GM19240 (cell line): Measurements from ENCODE around the gene SEMG1.

Experiments used
- DNase-seq: peaks from one replicate; pipeline ENCODE4 v3.0.0; 2011; ENCODE audit warnings: low spot score; ENCODE audit not compliant: insufficient read length

SEMG1 gene

DNA sequence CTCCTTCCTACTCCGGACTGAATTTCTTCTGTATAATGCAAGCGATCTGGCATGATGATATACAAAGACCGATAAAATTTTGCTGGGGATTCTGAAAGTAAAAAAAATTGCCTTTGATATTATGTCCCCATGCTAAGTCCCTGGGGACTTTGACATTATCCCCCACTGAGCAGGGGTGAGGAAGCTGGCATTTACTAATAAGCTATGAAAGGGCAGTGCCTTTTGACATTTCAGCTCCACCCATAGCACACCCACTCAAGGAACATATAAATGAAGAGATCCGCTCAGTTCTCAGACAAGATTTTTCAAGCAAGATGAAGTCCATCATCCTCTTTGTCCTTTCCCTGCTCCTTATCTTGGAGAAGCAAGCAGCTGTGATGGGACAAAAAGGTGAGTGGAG lies 14.2 kb downstream of the SEMG1 start, which contains the start of gene SEMG2:
SEMG2 (plus strand) TSS at position 298 of the 400 bp plus-strand sequence; CDS start at position 315, 17 bp downstream.
- DNase-seq, result no peak

DNA sequence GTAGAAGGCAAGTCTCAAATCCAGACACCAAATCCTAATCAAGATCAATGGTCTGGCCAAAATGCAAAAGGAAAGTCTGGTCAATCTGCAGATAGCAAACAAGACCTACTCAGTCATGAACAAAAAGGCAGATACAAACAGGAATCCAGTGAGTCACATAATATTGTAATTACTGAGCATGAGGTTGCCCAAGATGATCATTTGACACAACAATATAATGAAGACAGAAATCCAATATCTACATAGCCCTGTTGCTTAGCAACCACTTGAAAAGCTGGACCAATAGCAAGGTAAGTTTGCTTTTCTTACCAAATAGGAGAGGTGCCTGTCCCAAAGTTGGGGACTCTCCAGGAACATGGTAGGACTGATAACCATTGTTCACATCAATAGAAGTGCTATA lies 16.3 kb downstream of the SEMG1 start:
- no peak for DNase-seq

DNA sequence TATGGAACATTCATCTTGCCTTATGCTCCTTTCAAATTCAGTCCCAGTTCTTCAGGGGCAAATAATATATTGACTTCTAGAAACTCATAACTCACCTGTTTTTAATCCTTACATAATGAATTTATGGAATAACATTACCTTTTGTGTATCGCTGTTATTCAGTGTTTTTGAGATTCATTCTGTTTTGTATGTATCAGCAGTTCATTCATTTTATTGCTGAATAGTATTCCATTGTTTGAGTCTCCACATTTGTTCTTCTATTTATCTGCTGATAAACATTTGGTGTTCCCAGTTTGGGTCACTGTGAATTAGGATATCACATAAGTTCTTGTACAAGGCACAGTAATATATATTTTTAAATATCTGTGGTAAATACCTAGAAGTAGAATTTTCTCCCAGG lies 19.5 kb downstream of the SEMG1 start:
- no peak for DNase-seq

DNA sequence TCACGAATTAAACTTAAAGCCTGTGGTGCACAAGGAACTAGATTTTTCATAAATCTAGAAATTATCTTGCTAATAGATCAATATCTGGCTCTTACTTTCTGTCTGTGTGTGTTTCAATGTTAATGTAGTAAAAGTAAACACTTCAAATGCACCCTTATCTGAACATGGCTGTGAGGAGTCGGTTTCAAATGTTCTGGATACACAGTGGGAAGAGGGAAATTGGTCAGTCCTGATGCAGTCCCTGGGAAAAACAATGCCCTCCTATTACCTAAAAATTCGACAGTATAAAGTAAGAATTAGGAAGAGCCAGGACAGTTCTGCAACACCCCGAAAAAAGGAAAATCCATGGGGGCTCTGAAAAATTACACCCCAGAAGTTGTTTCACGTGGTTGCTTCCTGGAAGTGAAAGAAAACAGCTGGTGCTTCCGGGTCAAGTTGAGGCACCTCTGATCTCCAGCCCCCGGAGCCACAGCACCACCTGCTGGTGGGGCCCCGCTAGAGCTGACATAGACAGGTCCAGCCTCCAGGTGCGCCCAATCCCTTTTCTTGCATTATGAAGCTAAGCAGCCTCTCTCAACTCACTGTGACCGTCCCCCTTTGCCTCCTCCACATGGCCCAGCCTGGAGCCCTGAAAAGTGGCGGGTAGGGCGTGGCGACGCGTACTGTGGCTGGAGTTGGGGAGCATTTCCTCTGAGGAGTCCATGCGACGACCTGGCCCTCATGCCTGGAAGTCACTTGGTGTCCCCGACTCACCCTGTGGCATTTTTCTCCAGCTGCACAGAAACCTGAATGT lies 22.6 kb downstream of the SEMG1 start:
- no peak for DNase-seq

DNA sequence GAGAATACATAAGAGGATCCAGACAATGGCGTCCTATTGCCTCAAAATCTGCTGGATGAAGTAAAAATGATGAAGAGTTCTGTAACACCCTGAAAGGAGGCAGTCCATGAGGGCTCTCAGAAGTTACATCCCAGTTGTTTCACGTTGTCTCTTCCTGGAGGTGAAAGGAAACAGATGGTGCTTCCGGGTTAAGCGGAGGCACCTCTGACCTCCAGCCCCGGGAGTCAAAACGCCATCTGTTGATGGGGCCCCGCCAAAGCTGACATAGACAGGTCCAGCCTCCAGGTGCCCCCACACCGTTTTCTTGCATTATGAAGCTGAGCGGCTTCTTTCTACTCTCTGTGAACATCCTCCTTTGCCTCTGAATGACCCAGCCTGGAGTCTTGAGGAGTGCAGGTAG lies 23.8 kb downstream of the SEMG1 start:
- DNase-seq, result no peak

DNA sequence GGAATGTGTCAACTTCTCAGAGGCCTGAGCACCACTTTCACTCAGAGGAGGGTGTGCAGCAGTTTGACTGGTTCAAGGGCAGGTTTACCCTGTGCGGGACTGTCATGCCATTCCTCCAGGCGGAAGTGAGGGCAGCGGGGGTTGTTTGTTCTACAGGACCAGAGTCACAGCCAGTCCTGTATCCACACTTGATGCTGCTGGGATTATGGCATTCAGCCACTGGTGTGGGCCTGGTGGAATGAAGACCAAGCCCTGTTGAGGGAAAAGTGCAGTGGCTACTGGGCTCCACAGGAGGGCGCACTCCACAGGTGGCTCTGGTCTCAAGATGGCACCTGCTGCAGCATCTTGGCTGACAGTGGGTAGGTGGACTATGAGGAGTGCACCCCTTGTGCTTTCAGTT lies 29.2 kb downstream of the SEMG1 start:
- no peak for DNase-seq

DNA sequence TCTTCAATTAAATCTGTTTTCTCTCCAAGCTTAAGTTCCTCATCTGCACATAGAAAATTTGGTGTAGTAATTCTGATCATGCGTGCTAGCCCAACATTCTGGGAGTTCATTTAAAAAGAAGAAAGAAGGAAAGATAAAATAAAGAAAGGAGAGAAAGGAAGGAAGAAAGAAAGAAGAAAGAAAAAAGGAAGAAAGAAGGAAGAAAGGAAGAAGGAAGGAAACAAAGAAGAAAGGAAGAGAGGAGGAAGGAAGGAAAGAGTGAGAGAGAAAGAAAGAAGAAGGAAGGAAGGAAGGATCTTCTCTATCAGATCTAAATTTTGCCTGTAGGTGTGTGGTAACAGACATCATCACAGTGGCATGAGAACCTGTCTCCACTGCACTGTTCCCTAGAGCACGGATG lies 31.3 kb downstream of the SEMG1 start:
- DNase-seq, result no peak

DNA sequence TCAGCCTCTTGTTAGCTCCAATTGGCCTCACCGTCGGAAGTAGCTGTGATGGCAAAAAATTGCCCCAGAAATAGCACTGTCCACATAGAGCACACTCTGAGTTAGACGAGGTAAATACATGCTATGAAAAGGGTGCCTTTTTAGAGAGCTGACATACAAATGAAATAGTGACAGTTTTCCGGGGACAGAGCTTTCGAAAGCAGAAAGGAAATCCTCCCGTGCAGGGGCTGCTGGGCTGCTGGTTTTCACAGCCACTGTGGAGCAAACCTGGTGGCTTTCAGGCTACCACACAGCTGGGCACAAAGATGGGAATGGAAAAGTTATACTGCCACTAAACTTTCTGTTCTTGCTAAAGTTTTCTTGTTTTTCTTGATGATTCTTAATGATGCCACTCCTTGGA lies 39.3 kb downstream of the SEMG1 start:
- no peak for DNase-seq

DNA sequence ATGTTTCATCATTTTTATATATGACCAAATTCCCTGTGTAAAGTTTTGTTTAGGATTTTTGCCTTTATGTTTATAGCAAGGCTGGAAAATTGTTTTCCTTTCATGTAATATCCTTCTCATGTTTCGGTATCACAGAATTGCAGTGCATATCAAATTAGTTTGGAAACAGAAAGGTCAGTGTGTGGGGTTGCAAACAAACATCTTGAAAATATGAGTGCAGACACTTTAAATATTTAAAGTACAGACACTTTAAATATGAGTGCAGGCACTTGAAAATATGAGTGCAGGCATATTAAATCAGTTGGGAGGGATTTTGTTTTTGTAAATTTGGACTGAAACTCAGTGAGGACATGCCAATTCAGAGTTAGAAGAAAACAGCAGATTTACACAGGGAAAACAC lies 41.0 kb downstream of the SEMG1 start:
- no peak for DNase-seq

DNA sequence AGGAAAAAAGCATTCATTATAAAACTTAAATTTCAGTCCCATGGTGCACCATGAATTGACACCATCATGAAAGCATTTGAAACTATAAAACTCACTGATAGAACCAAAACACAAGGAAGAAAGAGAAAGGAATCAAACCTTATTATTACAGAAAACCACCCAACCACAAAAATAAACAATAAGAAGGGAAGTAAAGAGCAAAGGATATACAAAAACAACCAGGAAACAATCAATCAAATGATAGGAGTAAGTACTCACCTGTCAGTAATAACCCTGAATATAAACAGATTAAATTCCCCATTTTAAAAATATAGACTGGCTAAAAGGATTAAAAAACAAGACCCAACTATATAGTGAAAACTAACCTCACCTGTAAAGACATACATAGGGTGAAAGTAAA lies 41.8 kb downstream of the SEMG1 start:
- DNase-seq, result no peak

DNA sequence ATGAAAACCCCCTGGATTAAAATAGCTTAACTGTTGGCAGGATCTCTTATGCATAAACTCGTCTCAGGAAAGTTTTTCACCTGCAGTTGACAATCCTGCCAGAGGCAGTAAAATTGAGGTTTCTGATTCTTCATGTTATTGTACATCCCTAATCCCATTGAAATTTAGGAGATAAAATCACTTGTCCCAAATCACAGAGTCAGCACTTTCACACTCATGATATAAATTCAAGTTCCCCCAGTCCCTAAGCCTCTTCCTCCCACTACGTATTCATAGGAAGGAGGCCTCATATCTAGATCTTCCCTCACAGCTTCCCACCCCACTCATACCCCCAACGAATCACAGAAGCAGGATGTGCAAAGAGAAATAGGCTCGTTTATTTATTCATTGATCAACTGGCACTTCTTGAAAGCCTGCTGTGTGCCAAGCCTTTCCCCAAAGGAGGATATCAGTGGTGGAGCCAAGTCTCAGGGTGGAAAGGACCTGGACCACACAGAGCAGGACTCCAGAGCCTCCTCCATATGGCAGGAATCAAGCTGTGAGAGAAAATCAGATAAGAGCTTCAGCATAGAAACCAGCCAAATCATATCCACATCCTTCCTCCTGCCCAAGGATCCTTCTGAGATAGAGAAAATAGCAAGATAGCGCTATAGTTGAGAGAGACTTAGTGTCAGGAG lies 45.2 kb downstream of the SEMG1 start:
- no peak for DNase-seq

DNA sequence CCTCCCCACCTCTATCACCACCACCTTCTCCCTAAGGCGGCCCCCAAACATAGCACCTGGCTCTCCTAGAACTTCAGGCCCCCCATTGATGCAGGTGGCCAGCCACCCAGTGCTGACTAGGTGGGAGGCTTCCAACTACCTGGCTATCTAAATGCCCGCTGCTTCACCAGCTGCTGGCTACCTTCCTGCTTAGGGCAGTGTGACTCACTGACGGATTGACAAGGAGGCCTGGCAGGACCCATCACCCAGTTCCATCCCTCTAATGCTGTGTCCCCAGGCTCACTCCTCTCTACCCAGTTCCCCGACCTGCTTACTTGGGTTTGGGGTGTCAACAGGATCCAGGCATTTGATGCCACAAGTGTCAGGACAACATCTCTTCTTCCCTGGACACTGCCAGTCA lies 46.4 kb downstream of the SEMG1 start:
- DNase-seq, result no peak

DNA sequence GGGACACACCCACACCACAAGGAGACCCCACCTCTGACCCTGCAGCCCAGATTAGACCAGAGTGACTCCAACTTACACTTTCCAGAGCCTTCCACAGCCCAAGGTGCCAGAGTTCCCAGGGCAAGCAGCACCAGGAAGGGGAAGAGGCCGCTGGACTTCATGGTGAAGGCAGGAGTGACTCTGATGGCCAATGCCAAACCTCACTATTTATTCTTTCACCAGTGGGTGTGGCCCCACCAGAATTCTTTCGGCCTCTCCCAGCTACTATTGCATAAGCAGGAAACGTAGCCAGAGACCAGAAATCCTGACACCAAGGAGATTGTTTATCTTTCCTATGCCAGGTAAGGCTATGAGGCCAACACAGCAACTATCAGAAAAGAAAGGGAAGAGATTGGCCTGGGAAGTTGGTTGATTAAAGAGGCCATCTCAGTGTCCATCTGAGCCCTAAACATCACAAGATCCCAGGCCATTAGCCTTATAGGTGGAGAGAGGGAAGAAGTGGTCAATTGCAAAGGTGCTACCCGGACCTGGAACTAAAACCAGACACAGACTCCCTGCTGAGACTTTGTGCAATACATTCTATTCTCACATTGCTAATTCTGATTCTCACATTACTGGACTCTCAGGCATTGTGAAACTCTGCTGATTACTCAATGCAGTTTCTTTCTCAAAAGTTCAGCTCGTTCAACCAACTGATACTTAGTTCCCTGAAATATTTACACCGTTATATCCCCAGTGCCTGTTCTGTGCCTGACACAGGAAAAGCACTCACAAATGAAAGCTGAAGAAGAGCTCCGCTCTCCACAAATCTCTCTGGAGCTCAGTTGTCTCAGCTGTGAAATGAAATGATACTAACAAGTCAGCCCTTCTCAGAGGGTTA lies 47.8 kb downstream of the SEMG1 start, which contains the start of gene SLPI:
SLPI (minus strand) TSS at position 182 of the 880 bp plus-strand sequence; CDS start at position 161, 21 bp downstream.
- no peak for DNase-seq

DNA sequence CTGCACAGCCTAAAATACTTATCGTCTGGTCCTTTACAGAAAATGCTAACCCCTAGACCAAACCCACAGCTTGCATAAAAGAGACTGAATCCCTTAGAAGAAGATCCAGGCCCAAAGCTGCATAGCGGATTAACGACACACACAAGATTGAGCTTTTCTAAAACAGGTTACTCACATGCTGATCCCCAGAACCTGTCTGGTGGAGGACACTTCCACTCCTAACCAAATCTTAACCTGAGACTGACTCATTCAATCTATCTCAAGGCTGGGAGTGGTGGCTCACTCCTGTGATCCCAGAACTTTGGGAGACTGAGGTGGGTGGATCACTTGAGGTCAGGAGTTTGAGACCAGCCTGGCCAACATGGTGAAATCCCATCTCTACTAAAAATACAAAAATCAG lies 50.3 kb downstream of the SEMG1 start:
- no peak for DNase-seq

DNA sequence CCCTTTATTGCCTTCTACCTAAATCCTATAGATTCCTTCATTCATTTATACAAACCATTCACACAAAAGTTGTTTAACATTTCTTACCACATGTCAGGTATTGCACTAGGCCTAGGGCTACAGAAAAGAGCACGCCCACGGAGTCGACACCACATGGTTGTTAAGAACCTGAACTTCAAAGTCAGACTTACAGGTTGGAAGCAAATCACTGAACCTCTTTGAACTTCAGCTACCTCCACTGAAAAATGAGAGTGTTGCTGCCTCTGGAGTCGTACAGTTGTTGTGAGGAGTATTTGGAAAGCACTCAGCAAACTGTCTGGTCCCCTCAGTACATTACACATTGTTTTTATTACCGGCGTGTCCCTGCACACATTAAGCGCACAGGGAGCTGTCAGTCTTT lies 50.9 kb downstream of the SEMG1 start:
- DNase-seq, result no peak

DNA sequence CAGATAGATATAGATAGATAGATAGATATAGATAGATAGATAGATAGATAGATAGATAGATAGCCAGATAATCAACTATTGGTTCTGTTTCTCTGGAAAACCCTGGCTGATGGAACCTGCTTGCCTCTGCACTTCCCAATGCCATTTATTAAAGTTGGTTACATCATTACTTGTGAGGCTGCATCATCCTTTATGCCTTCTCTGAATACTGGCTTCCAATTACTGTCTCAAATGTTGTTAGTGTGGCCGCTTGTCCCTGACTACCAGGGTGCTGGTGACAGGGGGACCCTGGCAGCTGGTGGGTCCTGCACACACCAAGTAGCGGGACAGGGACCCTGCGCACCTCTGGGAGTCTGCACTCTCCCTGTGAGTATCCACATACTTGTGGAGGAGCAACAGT lies 51.4 kb downstream of the SEMG1 start:
- no peak for DNase-seq

DNA sequence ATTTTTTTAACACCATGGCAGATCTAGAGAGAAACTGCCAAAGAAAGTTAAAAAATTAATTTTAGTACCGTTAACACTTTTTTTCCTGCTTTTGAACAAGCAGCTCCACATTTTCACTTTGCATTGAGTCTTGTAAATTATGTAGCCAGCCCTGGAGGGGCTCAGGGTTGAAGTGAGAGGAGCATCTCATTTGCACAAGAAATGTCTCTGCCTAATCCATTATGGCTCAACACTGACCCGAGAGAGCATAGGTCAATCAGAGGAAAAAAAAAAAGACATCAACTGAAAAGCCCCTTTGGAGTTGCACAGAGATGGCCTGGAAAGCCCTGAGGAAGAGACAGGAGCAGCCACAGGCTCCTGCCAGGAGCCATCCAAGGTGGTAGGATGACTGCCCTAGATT lies 51.8 kb downstream of the SEMG1 start:
- DNase-seq, result no peak
